HG02870 (cell line): Measurements from ENCODE around the gene ZNF224.
"Not testable (repeated sequence)": the region's sequence is repeated elsewhere in the genome, so short reads cannot be mapped to it uniquely, and the experiment has no call there.

ENCODE experiments used
- ATAC-seq: cut with Tn5 transposase; IDR thresholded peaks from one replicate; pipeline ENCODE4 v1.9.1; 2021; ENCODE audit warnings: mild to moderate bottlenecking, moderate library complexity; ENCODE audit not compliant: unreplicated experiment

Gene ZNF224

DNA sequence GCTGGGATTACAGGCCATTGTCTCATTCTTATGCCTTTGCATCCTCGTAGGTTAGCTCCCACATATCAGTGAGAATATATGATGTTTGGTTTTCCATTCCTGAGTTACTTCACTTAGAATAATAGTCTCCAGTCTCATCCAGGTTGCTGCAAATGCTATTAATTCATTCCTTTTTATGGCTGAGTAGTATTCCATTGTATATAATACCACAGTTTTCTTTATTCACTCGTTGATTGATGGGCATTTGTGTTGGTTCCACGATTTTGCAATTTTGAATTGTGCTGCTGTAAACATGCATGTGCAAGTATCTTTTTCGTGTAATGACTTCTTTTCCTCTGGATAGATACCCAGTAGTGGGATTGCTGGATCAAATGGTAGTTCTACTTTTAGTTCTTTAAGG, 27.0 kb downstream of the ZNF224 start:
- not testable (repeated sequence) for ATAC-seq

DNA sequence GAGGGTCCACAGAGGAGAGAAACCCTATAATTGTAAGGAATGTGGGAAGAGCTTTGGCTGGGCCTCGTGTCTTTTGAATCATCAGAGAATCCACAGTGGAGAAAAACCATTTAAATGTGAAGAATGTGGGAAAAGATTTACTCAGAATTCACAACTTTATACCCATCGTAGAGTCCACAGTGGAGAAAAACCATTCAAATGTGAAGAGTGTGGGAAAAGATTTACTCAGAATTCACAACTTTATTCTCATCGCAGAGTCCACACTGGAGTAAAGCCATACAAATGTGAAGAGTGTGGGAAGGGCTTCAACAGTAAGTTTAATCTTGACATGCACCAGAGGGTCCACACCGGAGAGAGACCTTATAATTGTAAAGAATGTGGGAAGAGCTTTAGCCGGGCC, 37.8 kb downstream of the ZNF224 start:
- ATAC-seq, result no peak

DNA sequence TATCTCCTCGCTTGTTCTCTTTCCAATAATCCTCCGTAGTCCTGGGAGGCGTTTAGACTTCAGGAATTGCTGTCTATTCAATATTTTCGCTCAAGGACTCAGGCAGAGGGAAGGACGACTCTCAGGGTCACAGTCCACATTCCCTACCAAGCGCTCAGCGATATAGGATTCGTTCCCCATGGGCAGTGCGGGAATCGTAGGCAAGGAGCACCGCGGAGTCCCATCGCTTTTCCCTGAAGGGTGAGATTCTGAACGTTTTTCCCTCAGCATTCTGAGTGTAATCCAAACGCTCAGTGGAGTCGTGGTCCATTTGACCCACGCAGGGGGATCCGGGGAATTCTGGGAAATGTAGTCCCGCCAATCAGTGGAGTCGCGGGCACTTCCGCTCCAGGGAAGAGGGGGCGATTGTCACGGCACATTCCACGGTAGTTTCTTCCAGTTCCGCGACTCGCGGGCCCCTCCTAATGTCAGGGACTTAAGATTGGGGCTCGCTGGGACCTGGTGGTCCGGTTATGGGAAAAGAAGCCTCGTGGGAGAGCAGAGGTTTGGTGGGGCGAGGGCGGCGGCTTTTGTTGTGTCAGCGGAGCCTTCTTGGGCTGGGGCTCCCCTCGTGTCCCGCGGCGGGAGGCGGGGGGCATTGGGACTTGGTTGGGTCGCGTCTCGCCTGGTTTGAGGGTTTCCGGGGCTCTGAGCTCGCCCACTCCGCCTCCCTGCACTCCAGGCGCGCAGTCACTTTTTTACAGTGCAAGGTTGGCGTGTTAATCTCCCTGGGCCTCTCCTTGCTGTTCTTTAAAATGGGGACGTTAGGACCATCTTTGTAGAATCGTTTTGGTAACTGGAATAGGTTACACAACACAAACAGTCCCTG, 47.3 kb downstream of the ZNF224 start, which contains the start of gene ZNF234:
Gene ZNF234 (plus strand): TSS at position 364 of the 868 bp plus-strand sequence. CDS start 3,079 bp downstream, outside the sequence.
- ATAC-seq, result peak; percentile 72

DNA sequence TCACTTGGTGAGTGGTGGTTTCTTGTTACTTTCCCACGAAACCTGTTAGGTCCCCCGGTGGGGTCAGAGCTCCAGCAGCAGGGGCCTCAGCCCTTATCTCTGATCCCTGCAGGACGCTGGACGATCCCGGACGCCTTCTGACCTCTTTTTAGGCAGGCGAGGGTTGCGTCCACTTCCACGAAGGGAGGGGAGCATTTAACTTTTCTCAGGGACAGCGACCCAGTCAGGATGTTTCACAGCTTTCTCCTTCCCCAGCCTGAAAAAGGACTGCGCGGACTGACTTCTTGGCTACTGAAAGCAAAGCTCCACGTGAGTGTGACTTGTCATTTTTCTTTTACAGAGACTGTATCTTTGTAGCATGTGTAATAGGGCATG, 47.9 kb downstream of the ZNF224 start:
- ATAC-seq, result peak; percentile 8

DNA sequence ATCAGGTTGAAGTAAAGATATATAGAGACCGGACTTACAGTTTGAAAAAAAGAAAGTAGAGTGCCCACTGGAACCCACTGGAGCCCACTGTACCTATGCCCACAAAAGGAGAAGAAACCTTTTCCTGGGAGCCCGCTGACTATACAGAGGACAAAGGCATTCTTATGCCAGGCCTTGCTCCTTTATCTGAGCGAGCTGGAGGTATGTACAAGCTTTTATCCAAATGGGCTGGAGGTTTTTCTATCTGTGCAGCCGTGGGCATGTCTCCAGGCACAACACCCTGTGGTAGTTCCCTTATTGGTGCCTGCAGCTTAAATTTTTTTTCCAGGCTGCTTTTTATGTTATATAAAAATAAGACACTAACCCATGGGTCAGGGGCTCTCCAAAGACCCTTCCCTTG, 55.6 kb downstream of the ZNF224 start:
- ATAC-seq, result no peak

DNA sequence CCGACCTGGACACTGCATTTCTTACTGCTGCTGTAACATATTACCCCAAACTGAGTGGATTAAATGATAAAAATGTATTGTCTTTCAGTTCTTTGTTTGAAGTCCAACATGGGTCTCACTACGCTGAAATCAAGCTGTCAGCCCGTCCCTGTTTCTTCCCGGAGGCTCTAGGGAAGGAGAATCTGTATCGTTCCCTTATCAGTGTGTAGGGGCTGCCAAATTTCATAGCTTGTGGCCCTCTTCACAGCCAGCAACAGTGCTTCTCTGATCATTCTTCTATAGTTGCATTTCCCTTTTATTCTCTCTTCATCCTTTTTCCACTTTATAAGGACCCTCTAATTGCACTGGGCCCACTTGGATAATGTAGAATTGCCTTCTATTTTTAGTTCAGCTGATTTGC, 57.3 kb downstream of the ZNF224 start:
- no peak for ATAC-seq

DNA sequence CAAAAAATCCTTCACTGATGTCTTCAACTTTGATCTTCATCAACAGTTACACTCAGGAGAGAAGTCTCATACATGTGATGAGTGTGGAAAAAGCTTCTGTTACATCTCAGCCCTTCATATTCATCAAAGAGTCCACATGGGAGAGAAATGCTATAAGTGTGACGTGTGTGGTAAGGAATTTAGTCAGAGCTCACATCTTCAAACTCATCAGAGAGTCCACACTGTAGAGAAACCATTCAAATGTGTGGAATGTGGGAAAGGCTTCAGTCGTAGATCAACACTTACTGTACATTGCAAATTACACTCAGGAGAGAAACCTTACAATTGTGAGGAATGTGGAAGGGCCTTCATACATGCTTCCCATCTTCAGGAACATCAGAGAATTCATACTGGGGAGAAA, 62.3 kb downstream of the ZNF224 start:
- ATAC-seq, result no peak
